ENCODE results near the gene GP1BB.

Gene GP1BB

GRCh38 chr22:19742160-19743066, 19.1 kb downstream of the GP1BB start:
- DNase-seq: no peak

- no peak for DNase-seq
Measured at GRCh38 chr22:19743081-19743480, 19.7 kb downstream of the GP1BB start.

- DNase-seq: no peak
Measured at GRCh38 chr22:19743651-19744050, 20.3 kb downstream of the GP1BB start.

GRCh38 chr22:19744350-19745006, 21.1 kb downstream of the GP1BB start:
- no peak for DNase-seq

GRCh38 chr22:19745155-19746101, 22.1 kb downstream of the GP1BB start:
- DNase-seq: no peak

- DNase-seq: no peak
Measured at GRCh38 chr22:19746726-19747125, 23.4 kb downstream of the GP1BB start.

GRCh38 chr22:19747551-19747950, 24.2 kb downstream of the GP1BB start:
- DNase-seq: no peak

- no peak for DNase-seq
Measured at GRCh38 chr22:19748139-19748538, 24.8 kb downstream of the GP1BB start.

GRCh38 chr22:19748991-19749664, 25.8 kb downstream of the GP1BB start:
- no peak for DNase-seq

- DNase-seq: no peak
Measured at GRCh38 chr22:19749876-19750275, 26.5 kb downstream of the GP1BB start.

- no peak for DNase-seq
Measured at GRCh38 chr22:19750507-19751490, 27.5 kb downstream of the GP1BB start.

GRCh38 chr22:19751497-19752245, 28.3 kb downstream of the GP1BB start:
- DNase-seq: no peak

GRCh38 chr22:19753090-19753842, 29.9 kb downstream of the GP1BB start:
- DNase-seq: no peak

GRCh38 chr22:19753996-19754700, 30.8 kb downstream of the GP1BB start:
- no peak for DNase-seq

- no peak for DNase-seq
Measured at GRCh38 chr22:19754701-19755144, 31.4 kb downstream of the GP1BB start.

- DNase-seq: no peak
Measured at GRCh38 chr22:19755145-19755710, 31.9 kb downstream of the GP1BB start.

GRCh38 chr22:19755722-19756287, 32.5 kb downstream of the GP1BB start:
- no peak for DNase-seq
